CD14-positive monocyte (primary cell): ENCODE results near the gene LIX1L. TPM values are rescaled to one million over a fixed set of nuclear protein-coding genes. Genes with fewer than 3 reads are reported as not detected.
A peak's percentile ranks its signal among the peaks of the same experiment; 100 is the strongest.

Source experiments
- DNase-seq, 3 donors: peaks; one replicate each; pipeline ENCODE4 v3.0.0-alpha.2; 2011 to 2022
- H2AFZ ChIP-seq: 2 replicates; pipeline ENCODE4 v1.6.0; 2012; ENCODE audit warnings: mild to moderate bottlenecking, low read depth, low read length, inconsistent platforms; ENCODE audit not compliant: insufficient read depth, poor library complexity, severe bottlenecking
- H3K27ac ChIP-seq, 2 donors: 1 replicate in 1 of 2; 2 replicates in 1 of 2; pipeline ENCODE4 v1.5.1; 2012 to 2013; ENCODE audit warnings: low read length in 2 of 2, control low read depth in 1 of 2, inconsistent platforms in 1 of 2, low read depth in 1 of 2, mild to moderate bottlenecking in 1 of 2
- H3K27me3 ChIP-seq, 2 donors: one replicate each; pipeline versions ENCODE4 v1.6.0 to v1.6.1; 2011 to 2013; ENCODE audit warnings: low read length in 2 of 2; ENCODE audit not compliant: control insufficient read depth in 2 of 2, insufficient read depth in 2 of 2
- H3K36me3 ChIP-seq, 2 donors: replicated peaks in 1 of 2; 1 replicate in 1 of 2; 2 replicates in 1 of 2; pipeline versions ENCODE4 v1.5.1 to v1.6.1; 2012 to 2013; ENCODE audit warnings: low read length in 2 of 2, control low read depth in 1 of 2, inconsistent platforms in 1 of 2, mild to moderate bottlenecking in 1 of 2; ENCODE audit not compliant: insufficient read depth in 2 of 2, control insufficient read depth in 1 of 2
- H3K4me1 ChIP-seq, 2 donors: 1 replicate in 1 of 2; 2 replicates in 1 of 2; pipeline versions ENCODE4 v1.5.1 to v1.6.1; 2012 to 2013; ENCODE audit warnings: low read length in 2 of 2, control low read depth in 1 of 2, inconsistent platforms in 1 of 2, mild to moderate bottlenecking in 1 of 2, moderate library complexity in 1 of 2; ENCODE audit not compliant: insufficient read depth in 2 of 2, control insufficient read depth in 1 of 2
- H3K4me2 ChIP-seq: replicated peaks from 2 replicates; pipeline ENCODE3; 2012; ENCODE audit warnings: low read length, moderate library complexity, mild to moderate bottlenecking; ENCODE audit not compliant: poor library complexity, severe bottlenecking; ENCODE audit errors: extremely low read depth
- H3K4me3 ChIP-seq, 3 experiments: fragments of 200-600 bp in 1 of 3; sonication (generic) in 1 of 3; replicated peaks in 1 of 3; 1 replicate in 2 of 3; 2 replicates in 1 of 3; pipeline ENCODE4 v1.5.1; 2011 to 2013; ENCODE audit warnings: low read length in 3 of 3, mild to moderate bottlenecking in 3 of 3, control low read depth in 2 of 3, low read depth in 2 of 3, inconsistent platforms in 1 of 3, moderate library complexity in 1 of 3
- H3K79me2 ChIP-seq: 2 replicates; pipeline ENCODE4 v1.6.0; 2012; ENCODE audit warnings: mild to moderate bottlenecking, control low read depth, inconsistent platforms, low read length, moderate library complexity; ENCODE audit not compliant: insufficient read depth
- H3K9ac ChIP-seq: 2 replicates; pipeline ENCODE4 v1.6.0; 2017; ENCODE audit warnings: low read length, mild to moderate bottlenecking; ENCODE audit not compliant: insufficient read depth, poor library complexity, severe bottlenecking
- H3K9me3 ChIP-seq, 2 donors: replicated peaks in 1 of 2; 1 replicate in 1 of 2; 2 replicates in 1 of 2; pipeline versions ENCODE4 v1.5.1 to v1.6.1; 2012 to 2013; ENCODE audit warnings: low read length in 2 of 2, control low read depth in 1 of 2; ENCODE audit not compliant: control insufficient read depth in 1 of 2, insufficient read depth in 1 of 2
- H4K20me1 ChIP-seq: 2 replicates; pipeline ENCODE4 v1.6.0; 2012; ENCODE audit warnings: mild to moderate bottlenecking, low read length, control low read depth, moderate library complexity; ENCODE audit not compliant: insufficient read depth
- H3K27ac Mint-ChIP-seq, 7 donors: one replicate each; pipeline ENCODE4 v1.8.0; 2020; ENCODE audit warnings: mild to moderate bottlenecking in 7 of 7, mixed read lengths in 7 of 7, moderate library complexity in 6 of 7, inconsistent platforms in 2 of 7
- H3K27me3 Mint-ChIP-seq, 3 donors: one replicate each; pipeline ENCODE4 v1.8.0; 2021 to 2022; ENCODE audit warnings: low read depth in 3 of 3, mild to moderate bottlenecking in 3 of 3, mixed read lengths in 3 of 3, moderate library complexity in 3 of 3, inconsistent platforms in 1 of 3
- H3K36me3 Mint-ChIP-seq, 2 donors: one replicate each; pipeline ENCODE4 v1.8.0; 2020; ENCODE audit warnings: mixed read lengths in 2 of 2, inconsistent platforms in 1 of 2, mild to moderate bottlenecking in 1 of 2
- H3K4me1 Mint-ChIP-seq: one replicate; pipeline ENCODE4 v1.8.0; 2020; ENCODE audit warnings: mild to moderate bottlenecking, mixed read lengths
- H3K4me3 Mint-ChIP-seq, 2 donors: one replicate each; pipeline ENCODE4 v1.8.0; 2020; ENCODE audit warnings: mild to moderate bottlenecking in 2 of 2, mixed read lengths in 2 of 2, moderate library complexity in 1 of 2
- H3K9me3 Mint-ChIP-seq, 7 donors: one replicate each; pipeline ENCODE4 v1.8.0; 2020 to 2022; ENCODE audit warnings: mixed read lengths in 7 of 7, mild to moderate bottlenecking in 6 of 7, moderate library complexity in 6 of 7, inconsistent platforms in 2 of 7
- CTCF ChIP-seq: fragments of 200-600 bp; IDR thresholded peaks from one replicate; pipeline ENCODE4 v1.8.0; 2022; ENCODE audit warnings: antibody characterized with exemption, mild to moderate bottlenecking
- WGBS: methylation state at CpG from one replicate; pipeline ENCODE4 v1.1.5; 2013; ENCODE audit warnings: missing lambda C conversion rate; ENCODE audit not compliant: insufficient coverage; 5-methylcytosine and 5-hydroxymethylcytosine counted together
- intact Hi-C, 2 donors: fragments of 100-400 bp; cut with micrococcal nuclease; formaldehyde crosslinking; loops; one replicate each; pipeline versions ENCODE4 v1.15.0 to v1.15.1; 2023
- polyA plus RNA-seq, 3 donors: library from polyadenylated mRNA; depleted of rRNA in 1 of 3; unstranded in 2 of 3; stranded (reverse) in 1 of 3; fragments of 300-500 nt in 2 of 3; fragments of >200 nt in 1 of 3; fragmentation: Illumina TruSeq in 2 of 3; gene quantifications; 1 replicate in 2 of 3; 2 replicates in 1 of 3; pipeline ENCODE4 v1.2.3, GENCODE V29; 2012 to 2021

The LIX1L gene
- polyA plus RNA-seq, 3 donors, result 6.3 to 13.6 (median 8.5) TPM

DNA sequence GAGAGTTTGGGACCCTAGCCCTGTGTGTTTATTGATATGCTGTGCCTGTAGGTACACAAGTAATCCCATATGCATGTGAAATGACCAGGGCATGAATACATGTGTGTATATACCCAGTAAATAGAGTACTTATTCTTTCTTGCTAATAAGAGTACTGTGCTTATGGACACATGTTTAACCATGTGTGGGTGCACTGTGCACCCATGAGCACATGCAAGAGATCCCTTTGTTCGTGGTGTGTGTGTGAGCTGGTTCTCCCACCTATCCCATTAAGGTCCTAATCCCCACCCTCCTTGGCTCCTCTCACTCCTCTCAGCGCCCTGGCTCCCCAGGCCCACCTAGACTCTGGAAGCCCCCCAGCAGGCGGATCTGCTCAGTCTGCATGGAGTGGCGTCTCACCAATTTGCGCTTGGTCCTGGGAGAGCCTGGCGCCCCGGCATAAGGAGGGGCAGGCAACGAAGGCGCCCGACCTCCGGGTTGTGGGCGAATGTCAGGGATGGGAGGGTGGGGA, 2.2 kb upstream of the LIX1L start:
- no peaks in the 10 kb centered on the region for H3K9me3 ChIP-seq
- DNase-seq, result no peak

GRCh38 chr1:145959333-145959732, 1.5 kb upstream of the LIX1L start:
- Mint-ChIP-seq H3K4me3 (peak overlapping the region in 1 of 2 donors; percentile 97), H3K9me3 (peaks cover 0 to 8% (median 0%) of the 10 kb centered on the region in 7 donors), H3K27me3 (peaks cover 30 to 37% (median 31%) of the 10 kb centered on the region in 3 donors), H3K27ac (peak overlapping the region in 1 of 7 donors; percentile 51), H3K4me1 (peaks cover 89% of the 10 kb centered on the region), H3K36me3 (peaks cover 3 to 4% of the 10 kb centered on the region in 2 donors)
- Histone ChIP-seq H3K4me3 (peak overlapping the region in 1 of 3 experiments; percentile 87), H3K27me3 (peaks cover 6 to 31% of the 10 kb centered on the region in 2 donors), H3K4me2 (peak overlapping the region; percentile 91), H4K20me1 (peaks cover 3% of the 10 kb centered on the region), H3K27ac (no peak overlapping the region), H2AFZ (no peak overlapping the region), H3K79me2 (peaks cover 26% of the 10 kb centered on the region), H3K9me3 (no peaks in the 10 kb centered on the region), H3K9ac (no peak overlapping the region), H3K36me3 (no peaks in the 10 kb centered on the region), H3K4me1 (peaks cover 70 to 83% of the 10 kb centered on the region in 2 donors)
- peak in 1 of 3 donors; percentile 12 for DNase-seq
- no peak for TF ChIP-seq CTCF
- intact Hi-C loops, result no loop called here

More for the DNA sequence above, 2.2 kb upstream of the LIX1L start:
- Mint-ChIP-seq H3K4me3 (peak overlapping the region; percentile 91 to 97), H3K36me3 (peaks cover 3 to 4% of the 10 kb centered on the region in 2 donors), H3K9me3 (peaks cover 0 to 8% (median 0%) of the 10 kb centered on the region in 7 donors), H3K27ac (peak overlapping the region in 1 of 7 donors; percentile 50), H3K4me1 (peaks cover 87% of the 10 kb centered on the region), H3K27me3 (peaks cover 30 to 37% (median 31%) of the 10 kb centered on the region in 3 donors)
- intact Hi-C loops, result loop anchor here (5.0 to 10.0 kb wide), 3 partner anchors 37 to 95 kb away; partner anchors contain the start of genes PEX11B (in 1 of the 2) and TXNIP (in 1 of the 2)
- Histone ChIP-seq H3K27me3 (peaks cover 6 to 31% of the 10 kb centered on the region in 2 donors), H3K27ac (no peak overlapping the region), H3K79me2 (peaks cover 21% of the 10 kb centered on the region), H3K4me1 (peaks cover 72 to 86% of the 10 kb centered on the region in 2 donors), H4K20me1 (peaks cover 3% of the 10 kb centered on the region), H2AFZ (peak overlapping the region; percentile 90), H3K36me3 (no peaks in the 10 kb centered on the region), H3K4me2 (peak overlapping the region; percentile 91), H3K4me3 (peak overlapping the region; percentile 53 to 87 (median 71)), H3K9ac (no peak overlapping the region)
- TF ChIP-seq CTCF, result no peak
- 2% methylated on average over 10 of the region's 12 CpGs for WGBS
